HG03139 (cell line): ENCODE results near the gene IFNL1.
"Not testable (repeated sequence)": the region's sequence is repeated elsewhere in the genome, so short reads cannot be mapped to it uniquely, and the experiment has no call there.

Source experiments
- ATAC-seq: cut with Tn5 transposase; IDR thresholded peaks from one replicate; pipeline ENCODE4 v1.9.1; 2021; ENCODE audit not compliant: unreplicated experiment

IFNL1 gene

GRCh38 chr19:39296055-39296645, at the start of gene IFNL1:
Gene IFNL1 (plus strand): TSS chr19:39296407. CDS start chr19:39296422, 15 bp downstream.
- no peak for ATAC-seq

- no peak for ATAC-seq
These were observed 49.1 kb upstream of the IFNL1 start for GRCh38 chr19:39246951-39247669.

- no peak for ATAC-seq
These were observed 48.2 kb upstream of the IFNL1 start for GRCh38 chr19:39247701-39248664.

GRCh38 chr19:39248806-39249205, 47.4 kb upstream of the IFNL1 start, which contains the start of gene IFNL4:
Gene IFNL4 (minus strand): TSS chr19:39248856.
- ATAC-seq = no peak

- ATAC-seq = no peak
These were observed 45.1 kb upstream of the IFNL1 start for GRCh38 chr19:39251081-39251480.

GRCh38 chr19:39251846-39252245, 44.4 kb upstream of the IFNL1 start:
- no peak for ATAC-seq

DNA sequence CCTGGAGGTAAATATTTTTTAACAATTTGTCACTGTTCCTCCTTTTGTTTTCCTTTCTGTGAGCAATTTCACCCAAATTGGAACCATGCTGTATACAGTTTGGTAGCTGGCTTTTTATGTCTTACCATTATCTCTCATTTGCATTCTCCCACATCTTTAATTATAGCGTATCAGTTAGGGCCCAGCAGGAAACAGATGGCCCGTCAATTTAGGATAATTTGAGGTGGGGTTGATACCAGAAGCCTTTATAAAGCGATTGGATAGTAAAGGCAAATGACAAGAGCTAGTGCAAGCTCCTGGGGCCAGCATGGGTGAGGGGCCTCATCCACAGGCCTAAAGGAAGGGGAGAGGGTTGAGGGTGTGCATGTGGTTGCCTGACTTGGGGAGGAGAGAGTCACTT, 43.7 kb upstream of the IFNL1 start:
- no peak for ATAC-seq

DNA sequence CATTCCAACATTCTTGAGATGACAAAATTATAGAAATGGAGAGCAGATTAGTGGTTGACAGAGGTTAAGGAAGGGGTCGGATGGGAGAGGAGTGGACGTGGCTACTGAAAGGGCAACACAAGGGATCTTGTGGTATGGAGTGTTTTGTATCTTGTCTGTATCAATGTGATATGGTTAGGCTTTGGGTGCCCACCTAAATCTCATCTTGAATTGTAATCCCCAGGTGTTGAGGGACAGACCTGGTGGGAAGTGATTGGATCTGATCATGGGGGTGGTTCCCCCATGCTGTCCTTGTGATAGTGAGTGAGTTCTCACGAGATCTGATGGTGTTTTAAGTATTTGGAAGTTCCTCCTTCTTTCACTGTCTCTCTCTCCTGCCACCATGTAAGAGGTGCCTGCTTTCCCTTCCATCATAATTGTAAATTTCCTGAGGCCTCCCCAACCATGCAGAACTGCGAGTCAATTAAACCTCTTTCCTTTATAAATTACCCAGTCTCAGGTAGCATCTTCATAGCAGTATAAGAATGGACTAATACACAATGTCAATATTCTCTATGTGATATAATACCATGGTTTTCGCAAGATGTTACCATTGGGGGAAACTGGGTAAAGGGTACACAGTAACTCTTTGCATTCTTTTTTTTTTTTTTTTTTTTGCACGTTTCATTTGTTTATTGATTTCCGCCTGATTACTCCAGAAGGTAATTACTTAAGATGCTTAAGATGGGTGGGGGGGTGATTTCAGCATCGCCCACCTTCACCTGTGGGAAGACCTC, 42.6 kb upstream of the IFNL1 start:
- no peak for ATAC-seq

GRCh38 chr19:39254531-39255345, 41.5 kb upstream of the IFNL1 start:
- ATAC-seq = no peak

- ATAC-seq = no peak
These were observed 39.0 kb upstream of the IFNL1 start for GRCh38 chr19:39257227-39257626.

GRCh38 chr19:39261704-39262103, 34.5 kb upstream of the IFNL1 start:
- ATAC-seq = no peak

- no peak for ATAC-seq
These were observed 33.7 kb upstream of the IFNL1 start for GRCh38 chr19:39262496-39262895.

GRCh38 chr19:39263912-39264305, 32.3 kb upstream of the IFNL1 start:
- no peak for ATAC-seq

DNA sequence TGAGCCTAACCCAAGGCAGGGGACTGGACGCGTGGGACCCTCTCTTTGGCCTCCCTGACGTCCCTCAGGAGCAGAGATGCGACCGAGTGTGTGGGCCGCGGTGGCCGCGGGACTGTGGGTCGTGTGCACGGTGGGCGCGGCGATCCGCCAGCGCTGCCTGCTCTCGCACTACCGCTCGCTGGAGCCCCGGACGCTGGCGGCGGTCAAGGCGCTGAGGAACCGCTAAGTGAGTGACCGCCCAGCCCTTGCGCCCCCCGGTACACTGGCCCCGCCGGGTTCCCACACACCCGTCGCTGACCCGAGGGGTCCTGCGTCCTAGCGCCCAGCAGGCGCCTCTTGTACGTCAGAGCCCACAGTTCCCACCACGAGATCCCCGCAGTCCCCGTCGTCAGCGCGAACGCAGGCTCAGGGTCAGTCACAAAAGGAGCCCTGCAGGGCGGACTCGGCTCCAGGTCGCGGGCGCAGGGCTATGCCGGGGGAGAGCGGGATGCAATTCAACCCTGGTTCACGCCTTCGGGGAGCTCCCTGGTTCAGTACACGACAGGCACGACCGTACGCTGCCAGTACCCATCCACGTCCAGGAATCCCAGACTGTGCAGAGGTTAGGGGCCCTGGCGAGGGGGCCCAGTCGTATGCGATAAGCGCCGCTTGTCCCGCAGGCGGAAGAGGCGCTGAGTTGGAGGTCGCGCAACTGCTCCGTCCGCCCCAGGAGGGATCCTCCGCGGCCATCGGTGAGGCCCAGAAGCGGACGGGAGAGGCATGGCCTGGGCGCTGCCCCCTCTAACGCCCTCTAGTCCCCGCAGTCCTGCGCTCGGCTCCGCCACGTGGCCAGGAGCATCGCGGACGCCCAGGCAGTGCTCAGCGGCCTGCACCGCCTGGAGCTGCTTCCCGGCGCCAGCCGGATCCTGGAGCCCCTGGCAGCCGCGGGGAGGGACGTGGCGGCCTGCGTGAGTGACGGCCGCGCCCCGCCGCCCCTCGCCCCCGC, 31.6 kb upstream of the IFNL1 start:
- ATAC-seq = no peak

- no peak for ATAC-seq
These were observed 30.8 kb upstream of the IFNL1 start for GRCh38 chr19:39265321-39265916.

GRCh38 chr19:39268085-39268484, 28.1 kb upstream of the IFNL1 start, which contains the start of gene IFNL2:
Gene IFNL2 (plus strand): TSS chr19:39268396. CDS start chr19:39268569, 173 bp downstream.
- not testable (repeated sequence) for ATAC-seq

GRCh38 chr19:39268531-39269223, 27.5 kb upstream of the IFNL1 start:
- ATAC-seq = not testable (repeated sequence)

DNA sequence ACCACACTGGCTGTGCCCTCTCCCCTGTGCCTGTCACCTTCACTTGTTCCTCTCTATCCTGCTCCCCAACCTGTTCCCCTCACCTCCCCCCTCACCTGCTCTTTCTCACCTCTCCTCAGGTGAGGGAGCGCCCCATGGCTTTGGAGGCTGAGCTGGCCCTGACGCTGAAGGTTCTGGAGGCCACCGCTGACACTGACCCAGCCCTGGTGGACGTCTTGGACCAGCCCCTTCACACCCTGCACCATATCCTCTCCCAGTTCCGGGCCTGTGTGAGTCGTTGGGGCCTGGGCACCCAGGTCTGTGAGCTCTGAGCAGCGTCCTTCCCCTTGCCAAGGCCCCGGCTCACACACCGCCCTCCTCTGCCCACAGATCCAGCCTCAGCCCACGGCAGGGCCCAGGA, 26.8 kb upstream of the IFNL1 start:
- not testable (repeated sequence) for ATAC-seq
